Transverse colon (tissue), 3 donors: ENCODE measurements around the gene SLC50A1.

Experiments used
- POLR2A ChIP-seq: fragments of 450-650 bp; IDR thresholded peaks from one replicate; pipeline ENCODE4 v1.6.1; 2016; ENCODE audit warnings: antibody characterized with exemption, mild to moderate bottlenecking, moderate library complexity
- TF ChIP-seq, protein P1 (sequence below), 5 experiments: fragments of 200-600 bp in 3 of 5; fragments of 450-650 bp in 2 of 5; sonication (generic) in 3 of 5; IDR thresholded peaks; 1 replicate in 2 of 5; 2 replicates in 3 of 5; pipeline ENCODE4 v1.5.1; 2016 to 2017; ENCODE audit warnings: antibody characterized with exemption in 5 of 5, inconsistent platforms in 3 of 5, mild to moderate bottlenecking in 2 of 5, moderate library complexity in 1 of 5

DNA sequence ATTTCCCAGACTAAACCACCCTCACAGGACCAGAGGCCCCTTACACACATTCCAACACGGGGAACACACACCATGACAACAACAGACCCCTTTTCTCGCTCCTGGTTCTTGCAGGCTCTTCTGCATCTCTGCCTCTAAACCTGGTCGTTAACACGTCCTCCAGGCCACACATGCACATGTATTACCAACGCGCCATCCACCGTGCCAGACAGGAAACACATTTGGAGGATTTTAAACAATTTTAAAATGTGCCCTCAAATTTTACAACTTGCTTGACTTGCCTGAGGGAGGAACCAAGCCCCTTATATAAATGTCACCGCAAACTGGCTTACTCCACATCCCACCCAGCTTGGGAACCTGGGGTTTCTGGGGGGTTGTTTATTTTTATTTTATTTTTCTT is 24.8 kb upstream of the SLC50A1 start:
- TF ChIP-seq POLR2A, result no peak
- TF ChIP-seq, protein P1, sequence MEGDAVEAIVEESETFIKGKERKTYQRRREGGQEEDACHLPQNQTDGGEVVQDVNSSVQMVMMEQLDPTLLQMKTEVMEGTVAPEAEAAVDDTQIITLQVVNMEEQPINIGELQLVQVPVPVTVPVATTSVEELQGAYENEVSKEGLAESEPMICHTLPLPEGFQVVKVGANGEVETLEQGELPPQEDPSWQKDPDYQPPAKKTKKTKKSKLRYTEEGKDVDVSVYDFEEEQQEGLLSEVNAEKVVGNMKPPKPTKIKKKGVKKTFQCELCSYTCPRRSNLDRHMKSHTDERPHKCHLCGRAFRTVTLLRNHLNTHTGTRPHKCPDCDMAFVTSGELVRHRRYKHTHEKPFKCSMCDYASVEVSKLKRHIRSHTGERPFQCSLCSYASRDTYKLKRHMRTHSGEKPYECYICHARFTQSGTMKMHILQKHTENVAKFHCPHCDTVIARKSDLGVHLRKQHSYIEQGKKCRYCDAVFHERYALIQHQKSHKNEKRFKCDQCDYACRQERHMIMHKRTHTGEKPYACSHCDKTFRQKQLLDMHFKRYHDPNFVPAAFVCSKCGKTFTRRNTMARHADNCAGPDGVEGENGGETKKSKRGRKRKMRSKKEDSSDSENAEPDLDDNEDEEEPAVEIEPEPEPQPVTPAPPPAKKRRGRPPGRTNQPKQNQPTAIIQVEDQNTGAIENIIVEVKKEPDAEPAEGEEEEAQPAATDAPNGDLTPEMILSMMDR (IDR thresholded peaks at IDR 0.05), result no peak
